ENCODE measurements around the gene ALX3.

DNA sequence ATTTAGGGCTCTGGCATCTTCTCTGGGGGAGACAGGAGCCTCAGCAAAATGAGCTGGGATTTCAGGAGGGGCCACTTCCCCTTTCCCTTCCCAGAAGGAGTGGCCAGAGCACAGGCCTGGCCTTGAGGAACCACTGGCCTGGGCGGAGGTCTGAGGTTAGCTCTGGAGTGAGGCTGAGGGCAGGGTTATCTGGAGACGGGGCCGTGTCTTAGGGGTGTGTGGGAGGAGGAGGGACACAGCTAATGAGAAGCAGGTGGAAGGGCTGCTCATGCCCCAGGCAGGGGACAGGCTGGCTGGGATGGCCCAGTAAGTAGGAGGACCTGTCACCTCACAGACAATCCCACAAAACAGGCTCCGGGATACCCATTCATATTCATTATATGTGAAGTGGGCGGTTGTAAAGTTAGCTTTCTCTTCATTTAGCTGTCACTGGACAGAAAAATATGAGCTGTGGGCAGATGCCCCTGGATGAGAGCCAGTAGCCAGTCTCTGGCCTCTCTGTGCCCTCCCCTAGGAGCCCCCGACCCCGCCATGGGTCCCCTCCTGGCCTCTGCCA, 12.4 kb downstream of the ALX3 start:
- TF ChIP-seq, protein P1, sequence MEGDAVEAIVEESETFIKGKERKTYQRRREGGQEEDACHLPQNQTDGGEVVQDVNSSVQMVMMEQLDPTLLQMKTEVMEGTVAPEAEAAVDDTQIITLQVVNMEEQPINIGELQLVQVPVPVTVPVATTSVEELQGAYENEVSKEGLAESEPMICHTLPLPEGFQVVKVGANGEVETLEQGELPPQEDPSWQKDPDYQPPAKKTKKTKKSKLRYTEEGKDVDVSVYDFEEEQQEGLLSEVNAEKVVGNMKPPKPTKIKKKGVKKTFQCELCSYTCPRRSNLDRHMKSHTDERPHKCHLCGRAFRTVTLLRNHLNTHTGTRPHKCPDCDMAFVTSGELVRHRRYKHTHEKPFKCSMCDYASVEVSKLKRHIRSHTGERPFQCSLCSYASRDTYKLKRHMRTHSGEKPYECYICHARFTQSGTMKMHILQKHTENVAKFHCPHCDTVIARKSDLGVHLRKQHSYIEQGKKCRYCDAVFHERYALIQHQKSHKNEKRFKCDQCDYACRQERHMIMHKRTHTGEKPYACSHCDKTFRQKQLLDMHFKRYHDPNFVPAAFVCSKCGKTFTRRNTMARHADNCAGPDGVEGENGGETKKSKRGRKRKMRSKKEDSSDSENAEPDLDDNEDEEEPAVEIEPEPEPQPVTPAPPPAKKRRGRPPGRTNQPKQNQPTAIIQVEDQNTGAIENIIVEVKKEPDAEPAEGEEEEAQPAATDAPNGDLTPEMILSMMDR (conservative IDR thresholded peaks at IDR 0.05): no peak
- TF ChIP-seq EZH2 (IDR thresholded peaks at IDR 0.05; ENCODE audit: low read depth): no peak

All from PC-9 (cell line).